ENCODE results near the gene TBC1D14. TPM values are rescaled to one million over a fixed set of nuclear protein-coding genes. Genes with fewer than 3 reads are reported as not detected.

Gene TBC1D14
- total RNA-seq, 1 donor from 2014 or later = 34.9 TPM

DNA sequence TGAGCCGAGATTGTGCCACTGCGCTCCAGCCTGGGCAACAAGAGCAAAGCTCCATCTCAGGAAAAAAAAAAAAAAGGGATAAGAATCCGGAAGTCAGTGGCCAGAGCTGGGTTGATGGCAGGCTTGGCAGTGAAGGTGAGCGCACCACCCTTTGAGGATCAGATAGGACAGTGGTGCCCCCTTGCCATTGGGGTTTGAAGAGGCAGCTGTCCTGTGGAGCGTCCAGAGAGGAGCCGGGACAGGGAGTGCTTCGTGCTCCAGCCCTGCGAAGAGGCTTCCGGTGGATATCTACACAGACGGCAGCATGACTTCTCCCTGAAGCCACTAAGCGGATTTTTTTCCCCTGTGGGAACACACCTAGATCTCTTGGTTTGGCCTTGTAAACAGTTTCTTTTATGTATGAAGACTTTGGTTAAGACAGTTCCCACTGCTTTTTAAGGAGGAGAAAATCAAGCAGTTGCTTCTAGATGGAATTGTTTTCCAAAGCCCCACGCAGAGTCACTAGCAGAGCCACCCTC is 6.5 kb downstream of the TBC1D14 start:
- intact Hi-C loops (cut with micrococcal nuclease) = no loop called here
- Mint-ChIP-seq H3K4me3 (ENCODE audit: low read depth) (no peak overlapping the region), H3K4me1 (ENCODE audit: low read depth) (peaks cover 38% of the 10 kb centered on the region), H3K27ac (no peak overlapping the region), H3K36me3 (ENCODE audit: low read depth) (peaks cover 14% of the 10 kb centered on the region), H3K9me3 (no peaks in the 10 kb centered on the region), H3K27me3 (ENCODE audit: low read depth) (no peaks in the 10 kb centered on the region)
- no peak for DNase-seq (ENCODE audit: low spot score)

DNA sequence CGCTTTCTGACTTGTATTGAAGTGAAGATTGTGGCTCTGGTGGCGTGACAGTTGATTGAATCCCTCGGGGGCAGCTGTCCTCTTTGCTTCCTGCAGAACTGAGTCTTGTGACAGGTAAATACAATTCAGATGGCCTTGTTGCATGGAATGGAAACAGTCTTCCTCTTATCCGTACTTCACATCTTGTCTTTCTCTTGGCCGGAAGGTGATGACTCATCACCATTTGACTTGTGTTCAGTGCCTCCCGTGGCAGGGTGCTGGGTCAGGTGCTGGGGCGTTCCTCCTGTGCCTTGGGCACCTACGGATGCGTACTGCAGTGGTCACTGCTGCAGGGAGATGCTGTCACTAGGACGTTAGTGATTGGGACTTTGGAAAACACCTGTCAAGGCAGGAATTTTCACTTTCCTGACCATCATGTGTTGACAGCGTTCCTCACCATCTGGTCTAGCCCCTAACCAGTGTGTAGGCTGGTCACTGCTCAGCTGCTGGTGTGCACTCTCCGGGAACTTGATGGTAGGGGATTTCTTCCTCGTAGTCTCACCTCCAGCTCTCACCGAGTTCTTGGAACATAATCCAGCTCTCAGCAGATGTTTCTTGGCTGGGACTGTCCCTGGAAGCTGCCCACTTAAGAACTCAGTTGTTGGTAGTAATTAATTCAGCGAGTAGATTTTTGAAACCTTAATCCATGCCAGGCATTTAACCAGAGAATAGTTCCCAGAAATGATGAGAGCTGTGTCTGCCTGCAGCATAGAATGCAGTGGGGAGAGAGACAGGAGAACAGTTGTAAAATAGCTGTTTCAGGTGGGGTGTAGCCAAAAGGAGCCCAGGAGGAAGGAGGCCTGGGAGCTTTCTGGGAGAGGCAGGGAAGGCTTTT is 7.2 kb downstream of the TBC1D14 start:
- DNase-seq (ENCODE audit: low spot score) = peak; percentile 63
- peak overlapping the region; percentile 65 for H3K27ac Mint-ChIP-seq
- intact Hi-C loops (cut with micrococcal nuclease) = no loop called here
- H3K27me3 Mint-ChIP-seq (ENCODE audit: low read depth) = no peaks in the 10 kb centered on the region
- H3K4me1 Mint-ChIP-seq (ENCODE audit: low read depth) = peaks cover 35% of the 10 kb centered on the region
- no peaks in the 10 kb centered on the region for H3K9me3 Mint-ChIP-seq
- H3K4me3 Mint-ChIP-seq (ENCODE audit: low read depth) = peak overlapping the region; percentile 33
- H3K36me3 Mint-ChIP-seq (ENCODE audit: low read depth) = peaks cover 14% of the 10 kb centered on the region

DNA sequence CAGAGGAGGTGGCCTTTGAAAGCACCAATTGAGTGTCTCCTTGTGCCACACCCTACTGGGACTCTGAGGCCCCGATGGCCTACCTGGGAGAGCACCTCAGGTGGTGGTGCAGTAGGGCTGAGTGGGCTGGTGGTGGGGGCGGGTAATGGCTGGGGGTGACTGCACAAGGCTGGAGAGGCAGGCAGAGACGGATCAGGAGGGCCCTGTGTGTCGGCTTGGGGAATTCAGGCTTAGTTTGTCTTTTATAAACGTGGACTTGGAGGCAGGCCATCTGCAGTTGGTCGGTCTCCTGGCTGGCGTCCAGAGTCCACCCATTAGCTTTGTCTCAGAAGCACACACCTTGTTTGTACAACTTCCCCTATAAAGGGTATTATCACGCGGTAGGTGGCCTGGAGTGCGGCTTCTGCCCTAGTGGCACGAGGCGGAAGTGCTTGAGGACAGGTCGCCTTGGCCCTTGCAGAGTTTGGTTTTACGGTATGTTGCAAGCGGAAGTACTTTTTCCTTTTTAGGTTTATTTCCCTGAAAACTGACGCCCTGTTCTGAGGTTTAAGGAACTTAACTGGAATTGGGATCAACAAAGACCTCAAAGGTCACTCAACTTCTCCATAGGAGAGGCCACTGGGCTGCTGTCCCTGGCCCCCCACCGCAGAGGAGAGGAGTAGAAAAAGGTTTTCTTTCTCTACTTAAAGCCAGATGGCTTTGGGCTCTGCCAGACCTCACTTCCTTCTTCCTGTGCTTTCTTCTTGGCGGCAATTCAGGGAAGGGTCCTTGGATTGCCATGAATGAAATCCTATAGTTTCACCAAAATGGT is 8.0 kb downstream of the TBC1D14 start:
- DNase-seq (ENCODE audit: low spot score) = no peak
- Mint-ChIP-seq H3K9me3 (no peaks in the 10 kb centered on the region), H3K4me1 (ENCODE audit: low read depth) (peaks cover 34% of the 10 kb centered on the region), H3K27ac (peak overlapping the region; percentile 65), H3K36me3 (ENCODE audit: low read depth) (peaks cover 13% of the 10 kb centered on the region), H3K4me3 (ENCODE audit: low read depth) (no peak overlapping the region), H3K27me3 (ENCODE audit: low read depth) (no peaks in the 10 kb centered on the region)
- intact Hi-C loops (cut with micrococcal nuclease) = no loop called here

DNA sequence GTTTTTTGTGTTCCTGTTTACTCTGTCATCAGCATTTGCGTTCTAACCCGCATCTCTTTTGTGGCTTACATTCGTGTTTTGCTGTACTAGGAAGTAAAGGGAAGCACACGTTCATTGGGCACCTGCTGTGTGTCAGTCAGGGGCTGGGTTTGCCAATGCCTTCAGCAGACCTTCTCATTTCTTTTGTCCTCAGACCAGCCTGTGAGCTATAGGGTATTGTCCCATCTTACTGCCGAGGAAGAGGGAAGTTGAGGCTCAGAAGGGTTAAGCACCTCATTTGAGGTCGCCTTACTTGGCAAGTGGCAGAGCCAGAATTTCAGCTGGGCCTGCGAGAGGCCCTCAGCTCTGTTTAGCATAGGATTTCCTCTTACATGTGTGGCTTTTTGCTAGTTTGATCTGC is 8.7 kb downstream of the TBC1D14 start:
- peaks cover 34% of the 10 kb centered on the region for H3K4me1 Mint-ChIP-seq (ENCODE audit: low read depth)
- no peaks in the 10 kb centered on the region for H3K27me3 Mint-ChIP-seq (ENCODE audit: low read depth)

DNA sequence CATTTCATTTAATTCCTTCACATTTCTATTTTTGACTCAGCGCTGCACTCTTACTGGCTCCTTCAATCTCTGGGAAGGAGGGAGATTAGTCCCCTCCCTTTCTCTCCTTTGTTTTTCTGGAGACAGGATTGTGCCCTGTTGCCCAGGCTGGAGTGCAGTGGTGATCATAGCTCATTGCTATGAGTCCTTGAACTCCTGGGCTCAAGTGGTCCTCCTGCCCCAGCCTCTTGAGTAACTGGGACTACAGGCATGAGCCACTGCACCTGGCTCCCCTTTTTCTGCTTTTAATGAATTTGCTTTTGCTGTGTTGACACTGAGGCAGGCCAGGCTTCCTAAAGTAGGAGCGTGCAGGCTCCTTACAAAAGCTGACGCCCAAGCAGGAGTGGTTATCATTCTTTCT is 10.5 kb downstream of the TBC1D14 start:
- intact Hi-C loops (cut with micrococcal nuclease) = no loop called here
- Mint-ChIP-seq H3K36me3 (ENCODE audit: low read depth) (peaks cover 37% of the 10 kb centered on the region), H3K27me3 (ENCODE audit: low read depth) (no peaks in the 10 kb centered on the region), H3K9me3 (no peaks in the 10 kb centered on the region), H3K4me1 (ENCODE audit: low read depth) (peaks cover 40% of the 10 kb centered on the region), H3K27ac (no peak overlapping the region), H3K4me3 (ENCODE audit: low read depth) (no peak overlapping the region)
- no peak for DNase-seq (ENCODE audit: low spot score)

More for the DNA sequence above, 8.7 kb downstream of the TBC1D14 start:
- Mint-ChIP-seq H3K27ac (peak overlapping the region; percentile 65), H3K36me3 (ENCODE audit: low read depth) (peaks cover 18% of the 10 kb centered on the region), H3K9me3 (no peaks in the 10 kb centered on the region), H3K4me3 (ENCODE audit: low read depth) (no peak overlapping the region)
- intact Hi-C loops (cut with micrococcal nuclease) = no loop called here
- no peak for DNase-seq (ENCODE audit: low spot score)

DNA sequence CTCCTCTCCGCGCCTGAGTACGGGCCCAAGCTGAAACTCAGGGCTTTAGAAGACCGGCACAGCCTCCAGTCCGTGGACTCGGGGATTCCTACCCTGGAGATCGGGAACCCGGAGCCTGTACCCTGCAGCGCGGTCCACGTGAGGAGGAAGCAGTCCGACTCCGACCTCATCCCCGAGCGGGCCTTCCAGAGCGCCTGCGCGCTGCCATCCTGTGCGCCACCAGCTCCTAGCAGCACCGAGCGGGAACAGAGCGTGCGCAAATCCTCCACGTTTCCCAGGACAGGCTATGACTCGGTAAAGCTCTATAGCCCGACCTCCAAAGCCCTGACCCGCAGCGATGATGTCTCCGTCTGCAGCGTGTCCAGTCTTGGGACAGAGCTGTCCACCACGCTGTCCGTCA is 13.9 kb downstream of the TBC1D14 start:
- H3K9me3 Mint-ChIP-seq = no peaks in the 10 kb centered on the region
- no peaks in the 10 kb centered on the region for H3K27me3 Mint-ChIP-seq (ENCODE audit: low read depth)
- DNase-seq (ENCODE audit: low spot score) = no peak
- peaks cover 56% of the 10 kb centered on the region for H3K36me3 Mint-ChIP-seq (ENCODE audit: low read depth)
- H3K4me3 Mint-ChIP-seq (ENCODE audit: low read depth) = no peak overlapping the region
- intact Hi-C loops (cut with micrococcal nuclease) = no loop called here
- H3K4me1 Mint-ChIP-seq (ENCODE audit: low read depth) = peaks cover 42% of the 10 kb centered on the region
- H3K27ac Mint-ChIP-seq = no peak overlapping the region

DNA sequence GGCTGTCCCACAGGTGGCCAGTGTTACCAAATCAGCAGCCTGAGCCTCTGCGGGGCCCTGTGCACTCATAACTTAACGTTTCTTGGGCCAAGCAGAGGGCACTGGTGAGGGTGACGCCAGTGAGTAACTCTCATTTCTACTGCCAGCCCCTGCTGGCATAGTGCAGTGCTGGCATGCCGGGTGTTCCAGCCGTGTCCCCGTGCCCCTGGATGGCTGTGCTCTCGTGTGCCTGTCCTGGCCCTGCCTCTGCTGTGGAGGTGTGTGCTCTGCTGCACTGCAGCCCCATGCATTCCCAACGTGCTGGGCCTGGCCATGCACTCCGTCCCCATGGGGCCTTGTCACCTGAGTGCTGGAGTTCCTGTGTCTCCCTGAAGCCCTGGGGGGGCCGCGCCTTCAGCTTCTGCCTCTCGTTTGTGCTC is 14.7 kb downstream of the TBC1D14 start:
- no peak for DNase-seq (ENCODE audit: low spot score)
- Mint-ChIP-seq H3K9me3 (no peaks in the 10 kb centered on the region), H3K36me3 (ENCODE audit: low read depth) (peaks cover 57% of the 10 kb centered on the region), H3K4me3 (ENCODE audit: low read depth) (no peak overlapping the region), H3K27ac (no peak overlapping the region), H3K27me3 (ENCODE audit: low read depth) (no peaks in the 10 kb centered on the region), H3K4me1 (ENCODE audit: low read depth) (peaks cover 40% of the 10 kb centered on the region)
- intact Hi-C loops (cut with micrococcal nuclease) = no loop called here

DNA sequence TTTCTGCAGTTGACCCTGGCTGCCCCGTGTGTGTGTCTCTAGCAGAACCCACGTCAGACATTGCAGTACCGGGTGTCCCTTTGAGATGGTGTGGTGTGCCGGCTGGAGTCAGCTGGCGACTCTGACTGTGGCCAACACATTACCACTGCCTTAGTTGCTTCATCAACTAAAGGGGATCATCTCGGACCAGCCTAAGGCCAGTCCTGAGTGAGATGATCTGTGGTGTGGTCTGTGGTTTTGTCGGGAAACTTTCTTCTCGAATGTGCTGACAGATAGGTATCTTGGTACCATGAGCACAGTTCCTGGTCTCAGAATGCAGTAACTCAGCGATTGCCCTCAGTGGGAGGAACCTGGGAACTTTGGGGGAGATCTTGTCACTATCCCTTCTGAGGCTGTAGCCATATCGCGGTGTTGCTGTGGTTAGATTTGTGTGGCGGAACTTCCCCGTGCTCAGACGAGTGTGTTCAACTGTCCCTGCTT is 15.8 kb downstream of the TBC1D14 start:
- intact Hi-C loops (cut with micrococcal nuclease) = loop anchor here (1.0 to 5.0 kb wide), 3 partner anchors 21 to 62 kb away; no protein-coding TSS in a partner anchor
- Mint-ChIP-seq H3K9me3 (no peaks in the 10 kb centered on the region), H3K4me3 (ENCODE audit: low read depth) (peak overlapping the region; percentile 2), H3K27ac (peak overlapping the region; percentile 14), H3K36me3 (ENCODE audit: low read depth) (peaks cover 57% of the 10 kb centered on the region), H3K27me3 (ENCODE audit: low read depth) (no peaks in the 10 kb centered on the region), H3K4me1 (ENCODE audit: low read depth) (peaks cover 41% of the 10 kb centered on the region)
- DNase-seq (ENCODE audit: low spot score) = no peak

DNA sequence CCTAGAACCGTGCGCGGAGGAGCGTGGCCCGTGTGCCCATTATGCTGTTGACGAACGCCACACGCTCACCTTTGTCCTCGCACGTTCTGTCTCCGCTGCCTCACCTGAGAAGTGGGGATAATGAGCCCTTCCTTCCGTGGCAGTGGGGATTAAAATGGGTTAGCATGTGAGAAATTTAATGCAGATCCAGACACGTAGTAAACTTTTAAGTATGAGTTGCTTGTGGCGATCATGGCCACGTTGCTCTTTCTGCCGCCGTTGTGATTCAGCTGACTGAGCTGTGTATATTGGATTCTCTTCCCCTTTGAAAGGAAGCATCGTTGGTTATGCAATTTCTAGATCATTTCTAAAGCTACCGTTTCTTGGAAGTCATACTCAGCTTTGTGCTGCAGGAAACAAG is 16.5 kb downstream of the TBC1D14 start:
- H3K36me3 Mint-ChIP-seq (ENCODE audit: low read depth) = peaks cover 56% of the 10 kb centered on the region
- no peaks in the 10 kb centered on the region for H3K27me3 Mint-ChIP-seq (ENCODE audit: low read depth)
- peak overlapping the region; percentile 62 for H3K4me3 Mint-ChIP-seq (ENCODE audit: low read depth)
- H3K9me3 Mint-ChIP-seq = no peaks in the 10 kb centered on the region
- intact Hi-C loops (cut with micrococcal nuclease) = loop anchor here (2.0 to 5.0 kb wide), 3 partner anchors 17 to 61 kb away; partner anchors contain the start of gene TBC1D14
- peaks cover 40% of the 10 kb centered on the region for H3K4me1 Mint-ChIP-seq (ENCODE audit: low read depth)
- H3K27ac Mint-ChIP-seq = peak overlapping the region; percentile 15
- no peak for DNase-seq (ENCODE audit: low spot score)

DNA sequence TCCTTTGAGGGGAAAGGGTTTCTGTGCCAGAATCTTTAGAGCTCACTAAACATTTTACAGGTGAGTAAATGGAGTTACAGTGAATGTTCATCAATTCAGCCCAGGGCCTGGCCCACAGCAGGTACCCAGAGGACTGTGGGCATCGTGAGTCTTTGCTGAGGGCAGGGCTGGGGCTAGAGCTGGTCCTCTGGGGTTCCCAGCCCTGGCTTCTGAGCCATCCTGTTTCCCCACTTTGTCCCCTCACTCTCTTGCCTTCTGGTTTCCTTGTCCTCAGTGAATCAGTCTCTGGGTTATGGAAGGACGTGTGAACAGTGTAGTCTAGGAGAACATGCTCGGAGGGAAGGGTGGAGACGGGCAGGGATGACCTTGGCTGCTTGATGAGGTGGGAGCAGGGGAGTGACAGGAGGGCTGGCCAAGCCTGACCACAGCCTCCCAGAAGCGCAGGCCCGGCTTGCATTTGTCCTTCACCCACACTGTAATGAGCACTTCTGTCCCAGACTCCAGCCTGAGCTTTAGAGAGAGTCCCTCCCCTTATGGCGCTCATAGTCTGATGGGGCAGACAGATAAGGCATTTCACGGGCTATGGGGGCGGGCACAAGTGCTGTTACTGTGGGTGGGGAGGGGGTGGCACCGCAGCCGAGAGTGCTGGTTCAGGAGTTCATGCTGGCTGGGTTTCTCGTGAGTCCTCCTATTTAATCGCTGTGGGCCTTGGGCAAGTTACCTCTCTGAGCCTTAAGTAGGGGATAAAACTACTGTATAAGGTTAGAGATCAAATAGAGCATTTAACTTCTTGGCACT is 17.3 kb downstream of the TBC1D14 start:
- H3K9me3 Mint-ChIP-seq = no peaks in the 10 kb centered on the region

DNA sequence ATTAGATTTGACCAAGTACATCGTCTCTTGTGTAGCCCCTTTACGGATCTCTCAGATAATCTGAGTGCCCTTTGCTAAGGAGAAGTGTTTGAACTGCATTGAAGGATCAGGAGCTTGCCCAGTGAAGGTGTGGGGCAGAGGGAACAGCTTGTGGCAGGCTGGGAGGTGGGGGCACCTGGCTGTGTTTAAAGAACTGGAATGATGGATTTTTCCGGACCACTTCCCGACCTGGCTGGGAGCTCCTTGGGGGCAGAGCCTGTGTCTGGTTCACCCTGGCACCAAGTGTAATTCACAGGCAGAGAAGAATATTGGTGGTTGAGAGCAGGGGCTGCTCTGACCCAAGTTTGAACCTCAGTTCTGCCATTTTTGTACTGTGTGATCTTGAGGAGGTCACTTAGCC is 18.5 kb downstream of the TBC1D14 start:
- H3K4me3 Mint-ChIP-seq (ENCODE audit: low read depth) = no peak overlapping the region
- intact Hi-C loops (cut with micrococcal nuclease) = loop anchor here (5.0 kb wide), 2 partner anchors 44 to 59 kb away; no protein-coding TSS in a partner anchor
- H3K27me3 Mint-ChIP-seq (ENCODE audit: low read depth) = no peaks in the 10 kb centered on the region
- peaks cover 38% of the 10 kb centered on the region for H3K4me1 Mint-ChIP-seq (ENCODE audit: low read depth)
- no peak overlapping the region for H3K27ac Mint-ChIP-seq
- H3K36me3 Mint-ChIP-seq (ENCODE audit: low read depth) = peaks cover 59% of the 10 kb centered on the region
- no peaks in the 10 kb centered on the region for H3K9me3 Mint-ChIP-seq
- DNase-seq (ENCODE audit: low spot score) = no peak

More for the DNA sequence above, 17.3 kb downstream of the TBC1D14 start:
- H3K27me3 Mint-ChIP-seq (ENCODE audit: low read depth) = no peaks in the 10 kb centered on the region
- peak; percentile 48 for DNase-seq (ENCODE audit: low spot score)
- H3K27ac Mint-ChIP-seq = peak overlapping the region; percentile 36
- peak overlapping the region; percentile 62 for H3K4me3 Mint-ChIP-seq (ENCODE audit: low read depth)
- peaks cover 59% of the 10 kb centered on the region for H3K36me3 Mint-ChIP-seq (ENCODE audit: low read depth)
- H3K4me1 Mint-ChIP-seq (ENCODE audit: low read depth) = peaks cover 39% of the 10 kb centered on the region
- intact Hi-C loops (cut with micrococcal nuclease) = loop anchor here (1.0 to 5.0 kb wide), 4 partner anchors 15 to 60 kb away; partner anchors contain the start of gene TBC1D14

DNA sequence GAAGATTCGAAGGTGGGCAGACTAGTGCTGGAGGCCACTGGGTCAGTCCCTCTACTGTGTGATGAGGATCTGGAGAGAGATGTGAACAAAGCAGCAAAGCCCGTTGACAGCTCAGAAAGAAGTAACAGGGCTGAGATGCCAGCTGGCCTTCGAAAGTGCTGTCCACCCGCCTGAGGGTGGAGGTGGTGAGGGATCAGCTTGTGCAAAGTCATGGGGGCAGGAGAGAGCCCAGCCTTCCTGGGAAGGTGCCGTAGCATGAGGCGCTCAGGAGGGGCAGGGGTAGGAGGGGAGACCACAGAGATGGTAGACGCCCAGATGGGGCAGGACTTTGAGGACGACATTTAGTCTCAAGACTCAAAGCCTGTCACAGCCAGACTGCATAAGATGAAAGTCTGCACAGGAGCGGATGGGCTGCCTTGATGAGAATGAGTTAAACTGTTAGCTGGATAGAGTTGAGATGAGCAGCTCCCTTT is 19.7 kb downstream of the TBC1D14 start:
- Mint-ChIP-seq H3K4me3 (ENCODE audit: low read depth) (no peak overlapping the region), H3K27ac (no peak overlapping the region), H3K4me1 (ENCODE audit: low read depth) (peaks cover 41% of the 10 kb centered on the region), H3K27me3 (ENCODE audit: low read depth) (no peaks in the 10 kb centered on the region), H3K9me3 (no peaks in the 10 kb centered on the region), H3K36me3 (ENCODE audit: low read depth) (peaks cover 58% of the 10 kb centered on the region)
- DNase-seq (ENCODE audit: low spot score) = no peak
- intact Hi-C loops (cut with micrococcal nuclease) = loop anchor here (5.0 kb wide), 2 partner anchors 43 to 58 kb away; no protein-coding TSS in a partner anchor
